HG03175 (cell line): ENCODE results near the gene TMEM184C.
A peak's percentile ranks its signal among the peaks of the same experiment; 100 is the strongest.

Source experiments
- ATAC-seq: cut with Tn5 transposase; IDR thresholded peaks from one replicate; pipeline ENCODE4 v1.9.1; 2021; ENCODE audit warnings: mild to moderate bottlenecking, moderate library complexity; ENCODE audit not compliant: unreplicated experiment

Gene TMEM184C

DNA sequence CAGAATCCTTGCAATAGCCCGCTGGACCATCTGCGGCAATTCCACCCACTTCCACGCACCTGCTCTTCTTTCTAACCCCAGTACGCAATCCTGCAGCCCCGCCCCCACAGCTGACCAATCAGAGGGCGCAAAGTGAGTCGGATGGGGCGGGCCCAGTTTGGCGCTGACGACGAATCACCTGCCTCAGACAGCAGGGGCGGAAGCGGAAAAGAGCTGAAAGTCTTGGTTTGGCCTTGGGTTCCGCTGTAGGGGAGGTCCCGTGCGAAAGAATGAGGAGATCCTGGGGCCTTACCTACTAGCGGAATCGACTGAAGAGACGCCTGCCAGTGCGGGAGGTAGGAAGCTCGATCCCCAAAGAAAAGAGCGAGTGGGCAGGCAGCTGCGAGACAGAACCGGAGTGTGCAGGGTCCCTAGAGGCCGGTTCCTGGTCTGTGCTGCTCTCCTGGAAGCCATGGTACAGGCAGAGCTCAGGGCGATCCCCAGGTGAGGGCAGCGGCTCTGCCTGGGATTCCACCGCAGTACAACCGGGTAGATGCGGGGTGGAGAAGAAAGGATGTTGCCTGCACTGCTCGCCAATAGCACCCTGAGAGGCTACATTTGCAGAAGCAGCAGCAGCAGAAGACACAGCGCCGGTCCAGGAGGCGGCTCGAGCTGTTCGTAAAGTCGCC, at the start of gene TMEM184C:
Gene TMEM184C, plus strand, starts transcription at position 225 of the 668 bp plus-strand sequence. CDS start 560 bp downstream, outside the sequence.
- ATAC-seq, result peak; percentile 99

DNA sequence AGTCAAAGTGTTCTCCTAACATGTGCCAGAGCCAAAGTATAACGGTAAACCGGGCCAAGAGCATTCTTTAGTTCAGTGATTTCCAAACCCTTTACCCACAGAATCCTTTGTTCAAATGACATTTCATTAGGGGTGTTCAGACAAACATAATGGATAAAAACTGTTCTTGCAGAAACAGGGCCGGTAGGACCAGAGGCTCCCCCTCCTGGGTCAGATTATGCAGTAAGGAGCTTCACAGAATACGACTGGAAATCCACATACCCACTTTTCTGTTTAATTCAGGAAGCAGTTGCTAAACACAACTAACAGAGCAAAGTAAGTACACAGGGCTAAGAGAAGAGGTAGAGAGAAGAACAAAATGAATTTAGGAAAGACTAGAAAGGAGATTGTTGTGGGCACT, 46.6 kb upstream of the TMEM184C start:
- ATAC-seq, result no peak

DNA sequence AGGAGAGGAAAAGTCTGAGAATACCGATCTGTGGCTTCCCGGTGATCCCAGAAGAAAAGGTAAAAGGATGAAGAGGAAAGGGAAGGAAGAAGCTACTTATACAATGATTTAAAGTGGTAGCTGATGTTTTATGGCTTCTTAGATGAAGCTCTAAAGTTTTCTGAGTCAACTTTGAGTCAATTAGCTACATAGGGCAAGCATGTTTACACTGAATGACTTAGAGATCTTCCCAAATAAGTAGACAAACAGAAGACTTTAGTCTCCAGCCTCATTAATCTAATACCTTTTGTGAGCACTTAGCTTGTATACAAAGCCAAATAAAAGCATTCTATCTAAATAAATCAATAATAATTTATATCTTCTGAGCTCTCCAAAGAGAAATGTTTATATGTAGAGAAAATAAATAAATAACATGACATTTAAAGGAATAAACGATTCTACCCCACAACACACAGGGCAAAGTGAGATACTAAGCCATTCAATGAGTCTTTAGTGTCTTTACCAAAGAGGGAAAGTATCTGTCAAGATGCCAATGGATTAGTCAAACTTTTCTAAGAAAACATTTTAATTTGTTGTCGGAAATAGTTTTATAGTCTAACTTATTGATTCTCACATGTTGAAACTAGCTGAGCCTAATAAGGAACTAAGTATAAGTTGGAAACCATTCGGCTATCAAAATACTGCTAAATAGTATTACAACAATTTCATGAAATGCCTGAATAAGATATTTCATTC, 46.0 kb upstream of the TMEM184C start:
- no peak for ATAC-seq

DNA sequence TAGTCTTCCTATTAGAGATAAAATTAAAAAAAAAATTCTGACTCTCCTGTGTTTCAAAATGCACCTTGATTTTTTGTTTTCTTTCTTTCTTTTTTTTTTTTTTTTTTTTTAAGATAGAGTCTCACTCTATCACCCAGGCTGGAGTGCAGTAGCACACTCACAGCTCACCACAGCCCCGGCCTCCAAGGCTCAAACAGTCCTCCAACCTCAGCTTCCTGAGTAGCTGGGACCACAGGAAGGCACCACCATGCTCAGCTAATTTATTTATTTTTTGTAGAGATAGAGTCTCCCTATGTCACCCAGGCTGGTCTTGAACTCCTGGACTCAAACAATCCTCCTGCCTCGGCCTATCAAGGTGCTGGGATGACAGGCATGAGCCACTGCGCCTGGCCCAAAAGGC, 41.1 kb upstream of the TMEM184C start:
- no peak for ATAC-seq

DNA sequence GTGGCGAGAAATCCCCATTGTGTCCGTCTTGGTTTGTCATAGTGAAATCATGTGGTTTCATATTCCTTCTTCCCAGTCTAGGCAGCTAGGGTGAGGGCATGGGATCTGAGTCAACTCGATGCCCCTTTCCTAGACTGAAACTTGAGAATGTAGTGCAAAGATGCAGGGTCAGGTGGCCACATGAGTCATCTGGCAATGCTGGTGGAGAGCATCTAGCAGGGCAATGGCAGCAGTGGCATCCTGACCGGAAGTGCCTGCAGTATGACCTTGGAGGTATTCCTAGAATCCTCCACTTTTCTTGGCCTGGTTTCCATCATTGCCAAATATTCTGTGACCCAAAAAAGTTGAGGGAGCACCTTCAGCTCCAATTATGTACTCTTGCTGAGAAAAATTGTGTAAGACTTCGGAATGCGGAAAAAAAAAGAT, 39.1 kb upstream of the TMEM184C start:
- ATAC-seq, result no peak

DNA sequence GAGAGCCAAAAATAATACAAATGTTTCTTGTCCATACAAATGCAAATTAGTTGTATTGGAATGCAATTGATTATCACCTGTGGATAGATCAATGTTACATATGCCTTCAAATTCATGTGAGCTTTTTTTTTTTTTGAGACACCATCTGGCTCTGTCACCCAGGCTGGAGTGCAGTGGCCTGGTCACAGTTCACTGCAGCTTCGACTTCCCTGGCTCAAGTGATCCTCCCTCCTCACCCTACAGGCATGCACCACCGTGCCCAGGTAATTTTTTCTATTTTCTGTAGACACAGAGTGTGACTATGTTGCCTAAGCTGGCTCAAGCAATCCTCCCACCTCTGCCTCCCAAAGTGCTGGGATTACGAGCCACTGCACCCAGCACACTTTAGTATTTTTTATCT, 38.6 kb upstream of the TMEM184C start:
- ATAC-seq, result no peak

DNA sequence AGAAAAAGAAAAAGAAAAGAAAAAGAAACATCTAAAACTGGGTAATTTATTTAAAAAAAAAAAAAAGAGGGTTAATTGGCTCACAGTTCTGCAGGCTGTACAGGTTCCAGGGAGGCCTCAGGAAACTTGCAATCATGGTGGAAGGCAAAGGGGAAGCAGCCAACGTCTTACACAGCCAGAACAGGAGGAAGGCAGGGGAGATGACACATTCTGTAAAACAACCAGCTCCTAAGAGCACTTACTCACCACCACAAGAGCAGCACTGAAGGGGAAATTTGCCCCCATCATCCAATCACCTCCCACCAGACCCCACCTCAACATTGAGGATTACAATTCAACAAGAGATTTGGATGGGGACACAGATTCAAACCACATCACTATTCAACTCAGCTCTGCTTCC, 36.8 kb upstream of the TMEM184C start:
- ATAC-seq, result no peak

DNA sequence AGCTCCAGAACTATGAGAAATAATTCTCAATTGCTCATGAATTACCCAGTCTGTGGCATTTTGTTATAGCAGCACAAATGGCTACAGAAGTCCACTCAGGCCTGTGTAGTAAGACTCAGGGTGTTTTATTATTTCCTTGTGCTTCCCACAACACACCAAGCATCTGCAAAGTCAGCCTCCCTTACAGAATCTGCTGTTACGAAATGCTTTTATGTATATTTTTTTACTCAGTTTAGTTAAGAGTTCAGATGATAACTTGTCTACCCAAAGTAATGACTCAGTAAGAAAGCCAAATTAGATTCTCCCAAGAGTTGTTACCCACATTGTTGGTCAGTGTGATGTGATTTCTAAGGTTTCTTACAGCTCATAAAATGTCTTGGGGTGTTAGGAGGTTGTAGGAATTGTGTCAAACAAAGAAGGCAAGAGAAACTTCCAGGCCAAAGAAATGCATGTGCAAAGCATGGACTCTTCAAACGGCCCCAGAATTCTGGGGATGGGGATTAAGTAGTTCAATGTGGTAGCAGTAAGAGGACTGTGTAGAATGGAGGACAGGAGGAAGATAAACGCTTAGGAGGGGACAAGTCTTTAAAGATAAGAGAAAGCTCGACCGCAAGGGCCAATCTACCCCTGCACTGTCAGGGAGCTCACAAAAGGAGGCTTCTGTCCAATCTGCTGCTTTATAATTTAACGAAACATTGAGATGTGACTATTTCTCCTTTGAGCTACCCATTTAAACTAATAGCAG, 35.4 kb upstream of the TMEM184C start:
- no peak for ATAC-seq

DNA sequence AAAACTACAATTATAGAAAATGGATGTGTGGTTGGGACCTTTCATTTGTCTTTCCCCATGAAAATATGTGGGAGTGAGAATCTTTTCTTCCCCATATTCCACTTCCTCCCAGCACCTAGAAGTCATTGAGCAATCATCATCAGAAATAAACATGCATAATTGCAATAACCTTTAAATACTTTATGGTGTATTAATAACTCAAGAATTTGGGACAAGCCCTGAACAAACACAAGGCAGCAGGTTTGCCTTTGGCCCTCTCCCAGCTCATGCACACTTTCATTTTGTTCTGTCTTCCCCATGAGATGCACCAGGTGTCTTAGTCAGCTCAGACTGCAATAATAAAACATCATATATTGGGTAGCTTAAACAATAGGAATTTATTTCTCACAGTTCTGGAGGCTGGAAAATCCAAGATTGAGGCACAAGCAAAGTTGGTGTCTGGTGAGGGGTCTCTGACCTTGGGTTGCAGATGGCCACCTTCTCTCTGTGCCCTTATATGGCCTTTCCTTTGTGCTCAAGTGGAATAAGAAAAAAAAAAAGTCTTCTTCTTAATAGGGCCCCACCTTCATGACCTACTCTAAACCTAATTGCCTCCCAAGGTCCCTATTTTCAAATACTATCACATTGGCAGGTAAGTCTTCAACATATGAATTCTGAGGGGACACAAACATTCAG, 34.7 kb upstream of the TMEM184C start:
- ATAC-seq, result no peak

DNA sequence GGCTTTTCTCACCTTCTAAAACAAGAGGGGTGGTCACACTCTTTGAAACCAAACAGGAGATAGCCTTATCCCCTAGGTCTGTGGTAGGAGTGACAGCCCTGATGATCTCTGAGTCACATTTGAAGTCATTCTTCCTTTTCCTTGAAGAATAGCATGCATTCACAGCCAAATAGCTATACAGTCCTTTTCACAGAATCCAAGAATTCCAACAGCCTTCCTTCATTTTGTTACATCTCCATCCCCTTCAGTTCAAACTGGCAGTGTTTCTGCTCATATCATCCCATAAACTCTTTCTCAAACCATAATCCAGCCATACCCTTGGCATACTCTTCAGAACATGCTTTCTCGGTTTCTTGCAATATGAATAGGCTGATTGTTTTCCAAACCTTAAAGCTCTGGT, 33.3 kb upstream of the TMEM184C start:
- no peak for ATAC-seq

DNA sequence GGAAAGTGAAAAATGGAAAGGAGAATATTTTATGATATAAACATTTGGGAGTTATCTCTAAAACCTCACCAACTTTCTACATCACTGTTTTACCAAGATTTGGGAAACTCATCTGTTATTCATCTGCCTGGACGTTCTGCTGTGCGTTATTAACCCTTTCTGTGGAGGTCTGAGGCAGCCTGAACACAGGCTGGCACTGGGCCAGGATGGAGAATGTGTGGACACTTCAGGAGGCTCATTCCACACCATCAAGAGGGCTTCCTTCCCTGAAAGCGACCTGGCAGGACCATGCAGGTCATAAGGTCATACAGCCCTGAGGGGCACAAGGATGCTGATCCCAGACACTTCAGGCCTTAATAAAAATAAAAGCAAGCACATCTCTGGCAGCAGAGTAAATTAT, 31.2 kb upstream of the TMEM184C start:
- ATAC-seq, result no peak

DNA sequence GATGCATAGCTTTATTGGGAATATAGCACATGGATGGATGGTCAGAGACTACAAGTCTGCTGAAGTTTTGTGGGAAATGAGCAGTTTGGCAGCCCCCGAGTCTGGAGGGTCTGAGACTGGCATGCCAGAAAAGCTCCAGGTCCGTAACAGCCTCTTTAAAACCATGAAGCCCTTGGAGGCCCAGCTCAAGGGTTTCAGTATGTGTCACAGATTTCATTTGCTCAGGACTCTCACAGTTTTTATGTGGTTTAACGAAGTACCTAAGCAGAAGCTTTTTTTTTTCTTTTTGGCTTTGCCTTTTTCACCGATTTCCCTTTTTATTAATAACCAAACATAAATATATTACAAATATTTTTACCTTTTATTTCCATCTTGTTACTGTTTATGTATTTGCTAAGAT, 30.6 kb upstream of the TMEM184C start:
- peak; percentile 65 for ATAC-seq

DNA sequence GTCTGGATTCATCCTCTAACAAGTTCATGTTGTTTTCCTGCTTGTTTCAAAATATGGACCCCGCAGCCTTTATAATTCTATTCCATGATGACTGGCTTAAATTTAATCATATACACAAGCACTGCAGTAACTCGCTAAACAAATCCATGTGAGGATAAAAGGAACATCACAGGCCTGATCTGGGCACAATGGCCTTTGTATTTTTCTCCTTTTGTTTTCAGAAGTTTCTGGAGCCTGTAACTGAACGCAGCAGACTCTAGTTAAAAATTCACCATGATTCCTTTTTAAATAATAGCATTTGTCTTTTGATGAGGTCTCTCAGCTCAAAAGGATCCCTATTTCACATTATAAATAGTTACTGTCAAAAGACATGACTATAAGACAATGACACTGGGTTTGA, 30.2 kb upstream of the TMEM184C start:
- no peak for ATAC-seq

DNA sequence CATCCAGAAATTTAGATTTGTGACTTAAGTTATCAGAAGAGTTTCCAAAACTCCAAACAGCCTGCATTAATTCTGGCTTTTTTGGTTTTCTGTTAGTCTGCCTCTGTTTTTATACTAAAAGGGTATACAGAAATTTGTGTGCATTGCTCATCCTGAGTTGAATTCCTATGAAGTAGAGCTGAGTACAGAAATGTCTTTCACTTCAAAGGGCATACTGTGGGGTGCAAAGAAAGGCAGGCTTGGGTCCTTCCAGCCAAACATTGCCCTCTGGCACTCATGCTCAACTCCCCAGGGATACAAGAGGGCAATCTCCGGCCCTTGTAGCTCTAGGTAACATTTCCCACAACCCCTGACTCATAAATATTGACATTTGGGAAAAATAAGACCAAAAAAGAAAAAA, 27.6 kb upstream of the TMEM184C start:
- no peak for ATAC-seq

DNA sequence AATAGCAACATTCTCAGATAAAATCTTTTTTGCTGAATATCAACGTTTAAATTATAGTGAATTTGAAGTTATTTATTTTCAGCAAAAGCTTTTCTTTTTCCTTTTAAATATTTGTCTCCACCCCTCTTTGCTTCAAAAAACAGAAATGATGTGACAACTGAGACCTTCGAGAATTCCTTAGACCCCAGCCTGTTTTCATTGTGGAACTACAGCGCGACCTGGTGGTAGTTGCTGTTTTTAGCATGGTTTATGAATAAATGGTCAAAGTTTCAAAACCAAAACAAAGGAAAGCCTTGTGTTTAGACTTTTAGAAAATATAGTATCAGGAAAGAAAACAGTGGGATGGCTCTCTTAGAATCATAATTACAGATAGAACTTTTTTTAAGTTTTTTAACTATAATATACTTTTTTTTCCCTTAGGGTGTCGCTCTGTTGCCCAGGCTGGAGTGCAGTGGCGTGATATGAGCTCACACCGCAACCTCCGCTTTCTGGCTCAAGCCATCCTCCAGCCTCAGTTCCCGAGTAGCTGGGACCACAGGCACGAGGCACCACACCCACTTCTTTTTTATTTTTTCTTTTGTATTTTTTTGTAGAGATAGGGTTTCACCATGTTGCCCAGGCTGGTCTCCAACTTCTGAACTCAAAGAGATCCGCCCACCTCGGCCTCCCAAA, 26.8 kb upstream of the TMEM184C start:
- ATAC-seq, result no peak

DNA sequence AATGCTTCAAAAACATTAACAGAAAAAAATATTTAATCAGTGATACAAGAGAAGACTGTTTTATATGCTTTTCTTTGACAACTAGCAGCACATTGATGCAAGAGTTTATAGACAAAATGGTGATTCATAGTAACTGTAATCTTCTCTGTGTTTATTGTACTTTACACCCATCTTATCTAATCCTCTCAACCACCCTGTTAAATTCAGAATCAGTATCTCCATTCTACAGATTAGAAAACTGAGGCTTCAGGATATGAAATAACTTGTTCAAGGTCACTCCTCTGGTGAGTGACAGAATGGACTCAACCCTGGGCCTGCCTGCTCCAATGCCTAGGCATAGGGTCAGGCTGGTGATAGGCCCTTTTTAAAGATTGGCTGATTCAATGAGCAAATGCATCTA, 26.1 kb upstream of the TMEM184C start:
- no peak for ATAC-seq

DNA sequence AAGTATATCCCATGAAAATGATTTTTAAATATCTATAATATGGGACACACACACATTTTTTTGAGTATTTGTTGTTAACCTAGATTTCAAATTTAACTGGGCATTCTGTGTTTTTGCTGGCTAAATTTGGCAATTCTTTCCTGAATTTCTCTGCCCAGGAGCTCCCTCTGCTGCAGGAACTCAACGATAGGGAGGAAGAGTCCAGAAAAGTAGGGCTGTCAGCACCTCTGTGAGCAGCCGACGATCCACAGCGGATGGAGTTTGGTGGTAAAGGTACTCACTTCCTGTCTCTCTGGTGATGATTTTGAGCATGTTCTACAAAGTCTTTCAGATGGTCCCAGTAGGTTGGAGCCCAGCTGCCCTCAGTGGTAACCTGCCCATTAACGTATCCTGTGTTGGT, 23.1 kb upstream of the TMEM184C start:
- no peak for ATAC-seq

DNA sequence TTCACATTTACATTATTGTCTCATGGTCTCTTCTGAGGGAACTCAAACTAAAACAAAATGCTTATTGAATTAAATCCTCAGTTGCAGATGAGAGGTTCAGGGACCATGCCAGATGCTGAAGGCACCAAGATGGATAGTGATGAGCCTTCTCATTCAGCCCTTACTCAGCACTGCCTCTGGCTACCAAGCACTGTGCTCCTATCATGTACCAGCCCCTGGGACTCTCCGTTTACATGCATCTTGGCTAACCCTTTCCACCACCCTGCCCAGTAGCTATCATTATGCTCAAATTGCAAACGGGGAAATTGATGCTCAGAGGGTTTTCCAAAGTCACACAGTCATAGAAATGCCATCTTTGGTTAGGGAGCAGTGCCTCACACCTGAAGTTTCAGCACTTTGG, 22.6 kb upstream of the TMEM184C start:
- no peak for ATAC-seq

DNA sequence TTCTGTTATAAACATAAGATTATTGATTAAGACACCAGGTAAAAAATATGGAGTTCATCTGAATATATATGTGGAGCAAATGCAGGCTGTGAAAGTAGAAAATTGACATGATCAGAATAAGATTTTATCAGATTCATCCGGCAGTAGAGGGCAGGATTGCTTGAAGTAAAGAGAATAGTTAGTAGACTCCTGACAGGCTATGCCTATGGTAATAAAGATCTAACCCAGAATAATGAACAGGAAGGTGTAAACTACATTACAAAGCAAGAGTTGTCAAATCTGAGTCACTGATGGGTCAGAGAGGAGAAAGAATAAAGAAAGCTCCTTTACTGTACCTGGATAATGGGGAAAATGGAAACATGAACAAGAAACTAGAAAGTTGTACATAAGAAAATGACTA, 20.8 kb upstream of the TMEM184C start:
- ATAC-seq, result no peak

DNA sequence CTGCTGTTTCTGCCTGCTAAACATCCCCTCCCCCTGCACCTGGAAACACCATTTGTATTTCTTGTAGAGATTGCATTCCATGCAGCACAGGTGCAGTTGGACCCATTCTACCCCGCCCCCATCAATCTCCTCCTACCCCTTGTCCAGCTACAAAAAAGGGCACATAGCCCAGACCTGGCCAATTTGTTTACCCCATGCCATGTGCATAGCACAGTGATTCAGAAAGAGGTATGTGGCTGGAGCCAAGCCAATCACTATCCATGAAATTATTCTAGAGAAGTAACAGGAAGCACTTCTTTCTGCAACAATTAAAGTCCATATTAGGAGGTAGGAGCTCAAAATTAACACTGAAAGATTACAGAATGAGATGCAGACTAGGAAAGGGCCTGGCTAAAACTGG, 20.2 kb upstream of the TMEM184C start:
- no peak for ATAC-seq

DNA sequence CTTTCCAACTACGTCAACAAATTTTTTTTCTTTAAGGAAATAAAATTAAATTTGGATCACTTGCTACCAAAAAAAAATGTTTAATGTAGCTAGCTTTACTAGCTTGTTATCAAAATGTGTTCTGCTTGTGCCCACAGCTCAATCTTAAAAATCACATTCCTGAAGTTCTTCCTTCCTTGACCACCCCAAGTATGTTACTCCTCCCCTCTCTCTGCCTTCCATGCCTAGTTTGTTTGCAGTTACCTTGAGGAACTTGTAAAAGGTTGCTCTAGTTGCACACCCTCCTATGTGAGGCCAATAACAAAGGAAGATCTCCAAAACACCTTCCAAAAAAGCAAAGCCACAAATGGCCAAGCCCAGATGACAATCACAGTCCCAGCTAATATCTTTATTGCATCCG, 19.6 kb upstream of the TMEM184C start:
- no peak for ATAC-seq
